ENCODE results near the gene HS3ST4.
A peak's percentile ranks its signal among the peaks of the same experiment; 100 is the strongest.

Gene HS3ST4

GRCh38 chr16:25828510-25828909 lies 136.8 kb downstream of the HS3ST4 start:
- DNase-seq: no peak

- DNase-seq: no peak
These were observed 140.5 kb downstream of the HS3ST4 start for GRCh38 chr16:25832291-25832690.

GRCh38 chr16:25834101-25834500 lies 142.3 kb downstream of the HS3ST4 start:
- no peak for DNase-seq

GRCh38 chr16:25835126-25835525 lies 143.4 kb downstream of the HS3ST4 start:
- no peak for DNase-seq

- peak; percentile 21 for DNase-seq
These were observed 147.0 kb downstream of the HS3ST4 start for GRCh38 chr16:25838724-25839186.

- DNase-seq: no peak
These were observed 150.0 kb downstream of the HS3ST4 start for GRCh38 chr16:25841761-25842160.

GRCh38 chr16:25845901-25846300 lies 154.1 kb downstream of the HS3ST4 start:
- DNase-seq: no peak

GRCh38 chr16:25854141-25854540 lies 162.4 kb downstream of the HS3ST4 start:
- no peak for DNase-seq

GRCh38 chr16:25855063-25855462 lies 163.3 kb downstream of the HS3ST4 start:
- no peak for DNase-seq

GRCh38 chr16:25855818-25856217 lies 164.1 kb downstream of the HS3ST4 start:
- DNase-seq: no peak

- DNase-seq: no peak
These were observed 167.9 kb downstream of the HS3ST4 start for GRCh38 chr16:25859645-25860044.

- no peak for DNase-seq
These were observed 175.3 kb downstream of the HS3ST4 start for GRCh38 chr16:25867041-25867440.

GRCh38 chr16:25868106-25868505 lies 176.3 kb downstream of the HS3ST4 start:
- no peak for DNase-seq

GRCh38 chr16:25868706-25869370 lies 177.1 kb downstream of the HS3ST4 start:
- no peak for DNase-seq

- no peak for DNase-seq
These were observed 180.8 kb downstream of the HS3ST4 start for GRCh38 chr16:25872369-25873070.

- DNase-seq: no peak
These were observed 182.4 kb downstream of the HS3ST4 start for GRCh38 chr16:25874196-25874595.

- no peak for DNase-seq
These were observed 184.3 kb downstream of the HS3ST4 start for GRCh38 chr16:25875956-25876598.

GRCh38 chr16:25877103-25877502 lies 185.3 kb downstream of the HS3ST4 start:
- DNase-seq: no peak

- no peak for DNase-seq
These were observed 194.8 kb downstream of the HS3ST4 start for GRCh38 chr16:25886598-25886997.

GRCh38 chr16:25888868-25889267 lies 197.1 kb downstream of the HS3ST4 start:
- no peak for DNase-seq

GRCh38 chr16:25893332-25893731 lies 201.6 kb downstream of the HS3ST4 start:
- DNase-seq: no peak

- no peak for DNase-seq
These were observed 202.3 kb downstream of the HS3ST4 start for GRCh38 chr16:25894093-25894492.

- no peak for DNase-seq
These were observed 203.6 kb downstream of the HS3ST4 start for GRCh38 chr16:25895380-25895779.

GRCh38 chr16:25896411-25896810 lies 204.7 kb downstream of the HS3ST4 start:
- DNase-seq: no peak

All from NCI-H774 (cell line).